Tibial nerve (tissue), 4 donors: ENCODE data around the gene RASGRP3. TPM values are rescaled to one million over a fixed set of nuclear protein-coding genes. Genes with fewer than 3 reads are reported as not detected.

Source experiments
- DNase-seq, 2 donors: peaks; one replicate each; pipeline ENCODE4 v3.0.0-alpha.2; 2019; ENCODE audit warnings: low spot score in 2 of 2
- H3K27ac ChIP-seq, 4 donors: fragments of 200-600 bp; sonication (generic) in 3 of 4; one replicate each; pipeline ENCODE4 v1.5.1; 2017 to 2019; ENCODE audit warnings: mild to moderate bottlenecking in 1 of 4
- H3K27me3 ChIP-seq, 2 donors: fragments of 200-600 bp; sonication (generic) in 1 of 2; one replicate each; pipeline versions ENCODE4 v1.5.1 to v1.6.0; 2017 to 2019
- H3K36me3 ChIP-seq, 3 donors: fragments of 200-600 bp; sonication (generic); one replicate each; pipeline ENCODE4 v1.5.1; 2018 to 2019
- H3K4me1 ChIP-seq, 4 donors: fragments of 200-600 bp; sonication (generic) in 3 of 4; one replicate each; pipeline ENCODE4 v1.5.1; 2017 to 2019
- H3K4me3 ChIP-seq, 4 donors: fragments of 200-600 bp; sonication (generic) in 3 of 4; one replicate each; pipeline ENCODE4 v1.5.1; 2017 to 2019; ENCODE audit warnings: mild to moderate bottlenecking in 1 of 4, moderate library complexity in 1 of 4
- H3K9me3 ChIP-seq, 4 donors: fragments of 200-600 bp; sonication (generic) in 3 of 4; one replicate each; pipeline ENCODE4 v1.5.1; 2017 to 2019
- CTCF ChIP-seq, 5 experiments: fragments of 200-600 bp in 3 of 5; fragments of 450-650 bp in 2 of 5; sonication (generic) in 3 of 5; IDR thresholded peaks; one replicate each; pipeline ENCODE4 v1.5.1; 2016 to 2019; ENCODE audit warnings: antibody characterized with exemption in 5 of 5, mild to moderate bottlenecking in 3 of 5, moderate library complexity in 2 of 5
- EP300 ChIP-seq, 2 donors: sonication (generic); formaldehyde crosslinking; IDR thresholded peaks; one replicate each; pipeline ENCODE4 v1.6.1; 2017; ENCODE audit warnings: antibody characterized with exemption in 2 of 2, mild to moderate bottlenecking in 1 of 2
- POLR2A ChIP-seq, 2 donors: fragments of 450-650 bp; IDR thresholded peaks; one replicate each; pipeline ENCODE4 v1.6.1; 2017; ENCODE audit warnings: antibody characterized with exemption in 2 of 2, mild to moderate bottlenecking in 2 of 2, moderate library complexity in 2 of 2
- WGBS, 2 donors: methylation state at CpG; one replicate each; pipeline ENCODE4 v1.1.5; 2018; 5-methylcytosine and 5-hydroxymethylcytosine counted together
- total RNA-seq, 4 donors: library from RNA; depleted of rRNA; stranded (reverse); fragments of >200 nt; gene quantifications; one replicate each; pipeline ENCODE4 v1.1.0, GENCODE V29; 2016

The RASGRP3 gene
- total RNA-seq, 4 donors from 2014 or later, result 2.4 to 5.4 (median 3.9) TPM

- DNase-seq, result no peak
- peak in 1 of 2 donors; percentile 8 for TF ChIP-seq POLR2A (IDR thresholded peaks at IDR 0.05)
- TF ChIP-seq CTCF (IDR thresholded peaks at IDR 0.05), result no peak
- H3K4me3 ChIP-seq, result no peak overlapping the region
- no peaks in the 10 kb centered on the region for H3K27me3 ChIP-seq
- H3K4me1 ChIP-seq, result peaks cover 0 to 5% (median 2%) of the 10 kb centered on the region in 4 donors
- no peaks in the 10 kb centered on the region for H3K36me3 ChIP-seq
- H3K27ac ChIP-seq, result no peak overlapping the region
- H3K9me3 ChIP-seq, result no peaks in the 10 kb centered on the region
Measured at GRCh38 chr2:33497221-33497650, 20.8 kb downstream of the RASGRP3 start.

GRCh38 chr2:33498291-33498956 is 22.0 kb downstream of the RASGRP3 start:
- 73 to 81% methylated on average over 5 of the region's 5 CpGs for whole genome bisulfite sequencing, 2 donors
- H3K9me3 ChIP-seq, result no peaks in the 10 kb centered on the region
- no peak overlapping the region for H3K27ac ChIP-seq
- no peaks in the 10 kb centered on the region for H3K36me3 ChIP-seq
- DNase-seq, result no peak
- H3K4me3 ChIP-seq, result no peak overlapping the region
- TF ChIP-seq EP300 (IDR thresholded peaks at IDR 0.05), result no peak
- no peak for TF ChIP-seq POLR2A (IDR thresholded peaks at IDR 0.05)
- TF ChIP-seq CTCF (IDR thresholded peaks at IDR 0.05), result no peak
- no peaks in the 10 kb centered on the region for H3K27me3 ChIP-seq
- H3K4me1 ChIP-seq, result peaks cover 0 to 5% (median 2%) of the 10 kb centered on the region in 4 donors

GRCh38 chr2:33500177-33500576 is 23.7 kb downstream of the RASGRP3 start:
- no peak for TF ChIP-seq EP300 (IDR thresholded peaks at IDR 0.05)
- TF ChIP-seq CTCF (IDR thresholded peaks at IDR 0.05), result no peak
- TF ChIP-seq POLR2A (IDR thresholded peaks at IDR 0.05), result no peak
- no peaks in the 10 kb centered on the region for H3K9me3 ChIP-seq
- 88 to 94% methylated on average over 5 of the region's 5 CpGs for WGBS, 2 donors
- peaks cover 0 to 9% (median 2%) of the 10 kb centered on the region in 4 donors for H3K4me1 ChIP-seq
- H3K27me3 ChIP-seq, result no peaks in the 10 kb centered on the region
- no peak for DNase-seq
- no peaks in the 10 kb centered on the region for H3K36me3 ChIP-seq
- H3K27ac ChIP-seq, result no peak overlapping the region
- no peak overlapping the region for H3K4me3 ChIP-seq

- WGBS, 2 donors, result 82 to 84% methylated on average over 2 of the region's 2 CpGs
- no peak for TF ChIP-seq POLR2A (IDR thresholded peaks at IDR 0.05)
- no peak for TF ChIP-seq CTCF (IDR thresholded peaks at IDR 0.05)
- no peak for TF ChIP-seq EP300 (IDR thresholded peaks at IDR 0.05)
- no peak for DNase-seq
Measured at GRCh38 chr2:33502025-33502424, 25.6 kb downstream of the RASGRP3 start.

GRCh38 chr2:33503002-33503401 is 26.6 kb downstream of the RASGRP3 start:
- DNase-seq, result no peak
- WGBS, 2 donors, result 78 to 85% methylated on average over 1 of the region's 1 CpG
- Histone ChIP-seq H3K27ac (no peak overlapping the region), H3K4me3 (no peak overlapping the region), H3K27me3 (no peaks in the 10 kb centered on the region), H3K4me1 (peaks cover 0 to 4% (median 0%) of the 10 kb centered on the region in 4 donors), H3K36me3 (no peaks in the 10 kb centered on the region), H3K9me3 (no peaks in the 10 kb centered on the region)
- TF ChIP-seq CTCF (IDR thresholded peaks at IDR 0.05), result no peak
- TF ChIP-seq POLR2A (IDR thresholded peaks at IDR 0.05), result no peak
- no peak for TF ChIP-seq EP300 (IDR thresholded peaks at IDR 0.05)

More at GRCh38 chr2:33502025-33502424, 25.6 kb downstream of the RASGRP3 start:
- no peak overlapping the region for H3K27ac ChIP-seq
- no peaks in the 10 kb centered on the region for H3K36me3 ChIP-seq
- H3K4me1 ChIP-seq, result peaks cover 0 to 9% (median 2%) of the 10 kb centered on the region in 4 donors
- no peak overlapping the region for H3K4me3 ChIP-seq
- H3K27me3 ChIP-seq, result no peaks in the 10 kb centered on the region
- no peaks in the 10 kb centered on the region for H3K9me3 ChIP-seq
